Measurements from ENCODE around the gene DNHD1.

The DNHD1 gene

GRCh38 chr11:6608011-6608410, 110.9 kb downstream of the DNHD1 start:
- no peak for TF ChIP-seq ZNF274 (IDR thresholded peaks at IDR 0.05; ENCODE audit: low read depth, low read length)
- no peak overlapping the region for H3K4me3 ChIP-seq (ENCODE audit: low read length)

- no peak overlapping the region for H3K4me3 ChIP-seq (ENCODE audit: low read length)
- no peak for TF ChIP-seq ZNF274 (IDR thresholded peaks at IDR 0.05; ENCODE audit: low read depth, low read length)
Observed at GRCh38 chr11:6608726-6609501, 111.8 kb downstream of the DNHD1 start.

GRCh38 chr11:6609502-6610015, 112.5 kb downstream of the DNHD1 start:
- no peak for TF ChIP-seq ZNF274 (IDR thresholded peaks at IDR 0.05; ENCODE audit: low read depth, low read length)
- no peak overlapping the region for H3K4me3 ChIP-seq (ENCODE audit: low read length)

- TF ChIP-seq ZNF274 (IDR thresholded peaks at IDR 0.05; ENCODE audit: low read depth, low read length): no peak
- peak overlapping the region; percentile 81; the same call in 1 of the 2 replicates for H3K4me3 ChIP-seq (ENCODE audit: low read length)
Observed at GRCh38 chr11:6610591-6610990, 113.5 kb downstream of the DNHD1 start.

GRCh38 chr11:6611092-6611962, 114.2 kb downstream of the DNHD1 start:
- peak overlapping the region; percentile 81 for H3K4me3 ChIP-seq (ENCODE audit: low read length)
- no peak for TF ChIP-seq ZNF274 (IDR thresholded peaks at IDR 0.05; ENCODE audit: low read depth, low read length)

- peak overlapping the region; percentile 81 for H3K4me3 ChIP-seq (ENCODE audit: low read length)
- no peak for TF ChIP-seq ZNF274 (IDR thresholded peaks at IDR 0.05; ENCODE audit: low read depth, low read length)
Observed at GRCh38 chr11:6611963-6612212, 114.8 kb downstream of the DNHD1 start.

GRCh38 chr11:6612213-6613041, 115.3 kb downstream of the DNHD1 start, which contains the start of gene TAF10:
TAF10 (minus strand) TSS chr11:6612216; CDS start chr11:6612189, 27 bp downstream.
- peak within 1 kb of the TSS; percentile 81 for H3K4me3 ChIP-seq (ENCODE audit: low read length)
- no peak for TF ChIP-seq ZNF274 (IDR thresholded peaks at IDR 0.05; ENCODE audit: low read depth, low read length)

GRCh38 chr11:6613496-6613895, 116.4 kb downstream of the DNHD1 start:
- no peak overlapping the region for H3K4me3 ChIP-seq (ENCODE audit: low read length)
- no peak for TF ChIP-seq ZNF274 (IDR thresholded peaks at IDR 0.05; ENCODE audit: low read depth, low read length)

- no peak for TF ChIP-seq ZNF274 (IDR thresholded peaks at IDR 0.05; ENCODE audit: low read depth, low read length)
- no peak overlapping the region for H3K4me3 ChIP-seq (ENCODE audit: low read length)
Observed at GRCh38 chr11:6614446-6614845, 117.4 kb downstream of the DNHD1 start.

GRCh38 chr11:6615046-6615445, 118.0 kb downstream of the DNHD1 start:
- no peak for TF ChIP-seq ZNF274 (IDR thresholded peaks at IDR 0.05; ENCODE audit: low read depth, low read length)
- no peak overlapping the region for H3K4me3 ChIP-seq (ENCODE audit: low read length)

GRCh38 chr11:6615882-6616585, 119.0 kb downstream of the DNHD1 start:
- no peak for TF ChIP-seq ZNF274 (IDR thresholded peaks at IDR 0.05; ENCODE audit: low read depth, low read length)
- no peak overlapping the region for H3K4me3 ChIP-seq (ENCODE audit: low read length)

GRCh38 chr11:6616596-6617250, 119.6 kb downstream of the DNHD1 start:
- H3K4me3 ChIP-seq (ENCODE audit: low read length): no peak overlapping the region
- TF ChIP-seq ZNF274 (IDR thresholded peaks at IDR 0.05; ENCODE audit: low read depth, low read length): no peak

- TF ChIP-seq ZNF274 (IDR thresholded peaks at IDR 0.05; ENCODE audit: low read depth, low read length): no peak
- H3K4me3 ChIP-seq (ENCODE audit: low read length): no peak overlapping the region
Observed at GRCh38 chr11:6617315-6617781, 120.3 kb downstream of the DNHD1 start.
